Breast epithelium (tissue), 4 donors: ENCODE measurements around the gene TEP1. TPM values are rescaled to one million over a fixed set of nuclear protein-coding genes. Genes with fewer than 3 reads are reported as not detected.
A peak's percentile ranks its signal among the peaks of the same experiment; 100 is the strongest.
"Not testable (repeated sequence)": the region's sequence is repeated elsewhere in the genome, so short reads cannot be mapped to it uniquely, and the experiment has no call there.

Source experiments
- DNase-seq, 2 donors: peaks; one replicate each; pipeline ENCODE4 v3.0.0-alpha.2; 2019; ENCODE audit warnings: low spot score in 2 of 2
- H3K27ac ChIP-seq, 2 donors: fragments of 200-600 bp; sonication (generic) in 1 of 2; one replicate each; pipeline ENCODE4 v1.5.1; 2016 to 2019; ENCODE audit warnings: mild to moderate bottlenecking in 1 of 2
- H3K27me3 ChIP-seq, 2 donors: fragments of 200-600 bp; sonication (generic) in 1 of 2; one replicate each; pipeline versions ENCODE4 v1.5.1 to v1.6.0; 2017 to 2019; ENCODE audit warnings: control low read depth in 1 of 2, mild to moderate bottlenecking in 1 of 2
- H3K36me3 ChIP-seq: fragments of 200-600 bp; one replicate; pipeline ENCODE4 v1.5.1; 2019
- H3K4me1 ChIP-seq, 2 donors: fragments of 200-600 bp; sonication (generic); one replicate each; pipeline ENCODE4 v1.5.1; 2016 to 2019; ENCODE audit warnings: control low read depth in 1 of 2
- H3K4me3 ChIP-seq, 3 donors: fragments of 200-600 bp; sonication (generic); 1 replicate in 2 of 3; 2 replicates in 1 of 3; pipeline ENCODE4 v1.5.1; 2016 to 2019; ENCODE audit warnings: mild to moderate bottlenecking in 3 of 3, moderate library complexity in 2 of 3
- H3K9me3 ChIP-seq, 2 donors: fragments of 200-600 bp; sonication (generic) in 1 of 2; one replicate each; pipeline ENCODE4 v1.5.1; 2016 to 2019; ENCODE audit warnings: control low read depth in 1 of 2
- CTCF ChIP-seq, 3 donors: fragments of 450-650 bp; IDR thresholded peaks; one replicate each; pipeline ENCODE4 v1.5.1; 2016 to 2017; ENCODE audit warnings: antibody characterized with exemption in 3 of 3, mild to moderate bottlenecking in 3 of 3, moderate library complexity in 3 of 3
- POLR2A ChIP-seq: fragments of 450-650 bp; IDR thresholded peaks from one replicate; pipeline ENCODE4 v1.6.1; 2016; ENCODE audit warnings: antibody characterized with exemption, mild to moderate bottlenecking, moderate library complexity
- POLR2AphosphoS5 ChIP-seq, 3 donors: sonication (generic); formaldehyde crosslinking; IDR thresholded peaks; one replicate each; pipeline ENCODE4 v1.6.1; 2017; ENCODE audit warnings: antibody characterized with exemption in 3 of 3
- intact Hi-C: fragments of 100-400 bp; cut with DNase I; formaldehyde crosslinking; loops from one replicate; pipeline ENCODE4 v1.15.1; 2023; ENCODE audit warnings: low total_unique reads
- total RNA-seq, 3 donors: library from RNA; depleted of rRNA; stranded (reverse); fragments of >200 nt; gene quantifications; one replicate each; pipeline ENCODE4 v1.1.0, GENCODE V29; 2016

The TEP1 gene
- total RNA-seq, 3 donors from 2014 or later = 21.3 to 34.5 (median 27.2) TPM

- H3K4me3 ChIP-seq = peak overlapping the region in 1 of 3 donors; percentile 72
- intact Hi-C loops = no loop called here
Measured at GRCh38 chr14:20341646-20342045, 71.7 kb downstream of the TEP1 start.

DNA sequence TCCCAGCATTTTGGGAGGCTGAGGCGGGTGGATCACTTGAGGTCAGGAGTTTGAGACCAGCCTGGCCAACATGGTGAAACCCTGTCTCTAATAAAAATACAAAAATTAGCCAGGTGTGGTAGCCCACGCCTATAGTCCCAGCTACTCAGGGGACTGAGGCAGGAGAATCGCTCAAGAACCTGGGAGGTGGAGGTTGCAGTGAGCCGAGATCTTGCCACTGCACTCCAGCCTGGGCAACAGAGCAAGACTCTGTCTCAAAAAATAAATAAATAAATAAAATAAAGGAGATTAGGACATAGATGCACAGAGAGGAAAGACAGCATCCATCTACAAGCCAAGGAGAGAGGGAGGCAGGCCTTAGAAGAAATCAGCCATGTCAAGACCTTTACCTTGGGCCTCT, 72.3 kb downstream of the TEP1 start:
- intact Hi-C loops, H3K4me3 ChIP-seq, H3K4me1 ChIP-seq, H3K27ac ChIP-seq, H3K36me3 ChIP-seq, H3K9me3 ChIP-seq, H3K27me3 ChIP-seq, DNase-seq: not testable (repeated sequence)

More at GRCh38 chr14:20341646-20342045, 71.7 kb downstream of the TEP1 start:
- TF ChIP-seq CTCF (IDR thresholded peaks at IDR 0.05) = no peak
- TF ChIP-seq POLR2AphosphoS5 (IDR thresholded peaks at IDR 0.05) = no peak
- no peak for TF ChIP-seq POLR2A
- no peaks in the 10 kb centered on the region for H3K27me3 ChIP-seq
- peak overlapping the region in 1 of 2 donors; percentile 94 for H3K27ac ChIP-seq
- H3K4me1 ChIP-seq = no peaks in the 10 kb centered on the region
- no peak for DNase-seq
- no peaks in the 10 kb centered on the region for H3K36me3 ChIP-seq
- no peaks in the 10 kb centered on the region for H3K9me3 ChIP-seq

DNA sequence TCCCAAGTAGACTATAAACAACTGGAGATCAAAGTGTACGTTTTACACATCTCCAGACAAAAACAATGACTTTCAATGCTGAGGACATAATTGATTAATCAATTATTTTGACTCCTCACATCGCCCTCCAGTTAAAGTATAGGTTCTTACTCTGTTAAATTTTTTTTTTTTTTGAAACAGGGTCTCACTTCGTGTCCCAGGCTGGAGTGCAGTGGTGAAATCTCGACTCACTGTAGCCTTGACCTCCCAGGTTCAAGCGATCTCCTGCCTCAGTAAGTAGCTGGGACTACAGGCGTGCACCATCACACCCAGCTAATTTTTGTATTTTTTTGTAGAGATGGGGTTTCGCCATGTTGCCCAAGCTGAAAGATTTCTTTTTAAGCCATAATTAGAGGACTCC, 79.3 kb downstream of the TEP1 start:
- H3K4me3 ChIP-seq = no peak overlapping the region
- TF ChIP-seq CTCF (IDR thresholded peaks at IDR 0.05) = no peak
- no peak for TF ChIP-seq POLR2A
- TF ChIP-seq POLR2AphosphoS5 (IDR thresholded peaks at IDR 0.05) = no peak
- DNase-seq = no peak
- intact Hi-C loops = loop anchor here (10.0 kb wide), 1 partner anchor 1121 kb away; the partner anchor contains the start of gene CHD8
- no peaks in the 10 kb centered on the region for H3K4me1 ChIP-seq
- H3K9me3 ChIP-seq = no peaks in the 10 kb centered on the region
- no peaks in the 10 kb centered on the region for H3K27me3 ChIP-seq
- no peaks in the 10 kb centered on the region for H3K36me3 ChIP-seq
- H3K27ac ChIP-seq = no peak overlapping the region

GRCh38 chr14:20333494-20333841, 79.8 kb downstream of the TEP1 start:
- Histone ChIP-seq H3K4me3 (peak overlapping the region; percentile 47 to 70 (median 63)), H3K9me3 (no peaks in the 10 kb centered on the region)
- intact Hi-C loops = loop anchor here (10.0 kb wide), 1 partner anchor 1121 kb away; the partner anchor contains the start of gene CHD8

DNA sequence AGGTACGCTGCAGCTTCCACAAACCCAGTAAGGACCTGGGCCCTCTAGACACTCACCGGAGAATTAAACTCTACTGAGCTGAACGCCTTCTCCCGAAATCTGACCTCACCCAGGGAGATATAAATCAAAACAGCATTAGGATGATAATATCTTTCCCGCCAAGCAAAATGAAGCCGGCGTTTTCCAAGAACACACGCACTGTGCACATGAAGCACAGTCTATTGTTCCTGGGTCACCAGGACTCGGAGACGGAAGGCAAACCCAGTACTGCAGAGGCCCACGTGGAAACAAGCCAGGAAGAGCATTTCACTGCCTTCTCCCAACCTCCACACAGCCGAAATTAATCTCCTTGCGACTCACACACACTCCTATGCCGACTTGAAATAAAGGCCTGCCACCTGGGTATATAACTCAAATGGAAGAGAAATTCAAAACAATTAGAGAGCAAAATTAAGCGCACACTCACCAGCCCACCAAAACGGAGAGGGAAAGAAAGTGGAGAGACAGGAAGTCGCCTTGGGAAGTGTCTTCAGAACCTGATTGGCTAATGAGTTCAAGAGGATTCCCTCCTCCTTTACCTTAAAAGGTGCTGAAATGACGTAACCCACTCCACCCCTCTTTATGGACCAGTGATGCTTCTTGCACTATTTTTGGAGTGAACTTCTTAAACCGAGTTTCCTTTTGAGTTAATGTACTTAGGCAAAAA, 80.4 kb downstream of the TEP1 start, which contains the start of gene CCNB1IP1:
Gene CCNB1IP1 (minus strand): TSS at position 492 of the 706 bp plus-strand sequence. CDS start 16,756 bp downstream, outside the sequence.
- TF ChIP-seq POLR2AphosphoS5 (IDR thresholded peaks at IDR 0.05) (peak; percentile 43 to 89 (median 81)), CTCF (IDR thresholded peaks at IDR 0.05) (no peak)
- peak in 1 of 2 donors; percentile 68 for DNase-seq
- no peaks in the 10 kb centered on the region for H3K27me3 ChIP-seq
- peak within 1 kb of the TSS; percentile 47 to 70 (median 63) for H3K4me3 ChIP-seq
- no peaks in the 10 kb centered on the region for H3K9me3 ChIP-seq
- intact Hi-C loops = loop anchor here (10.0 kb wide), 1 partner anchor 1122 kb away; the partner anchor contains the start of gene CHD8
- no peaks in the 10 kb centered on the region for H3K4me1 ChIP-seq
- peak within 1 kb of the TSS; percentile 83 to 91 for H3K27ac ChIP-seq
- peaks cover 5% of the 10 kb centered on the region for H3K36me3 ChIP-seq

More at GRCh38 chr14:20333494-20333841, 79.8 kb downstream of the TEP1 start:
- no peak for DNase-seq
- TF ChIP-seq POLR2A = no peak
- no peak for TF ChIP-seq CTCF (IDR thresholded peaks at IDR 0.05)
- Histone ChIP-seq H3K27me3 (no peaks in the 10 kb centered on the region), H3K27ac (peak overlapping the region; percentile 83 to 91), H3K4me1 (no peaks in the 10 kb centered on the region), H3K36me3 (peaks cover 2% of the 10 kb centered on the region)
